HAP-1 (cell line): ENCODE measurements around the gene RDH13.
"Not testable (repeated sequence)": the region's sequence is repeated elsewhere in the genome, so short reads cannot be mapped to it uniquely, and the experiment has no call there.

Source experiments
- DNase-seq, 2 experiments: peaks; one replicate each; pipeline ENCODE4 v3.0.0-alpha.2; 2016 to 2020; ENCODE audit warnings: low spot score in 2 of 2
- H3K27me3 ChIP-seq: fragments of 250-450 bp; sonication (Bioruptor Pico); 2 replicates; pipeline ENCODE4 v1.5.1; 2020; ENCODE audit warnings: low read depth, mild to moderate bottlenecking, moderate library complexity
- H3K36me3 ChIP-seq: fragments of 250-450 bp; sonication (Bioruptor Pico); replicated peaks from 2 replicates; pipeline ENCODE4 v1.5.1; 2020; ENCODE audit warnings: mild to moderate bottlenecking
- H3K4me1 ChIP-seq: fragments of 250-450 bp; sonication (Bioruptor Pico); 2 replicates; pipeline ENCODE4 v1.5.1; 2020; ENCODE audit warnings: mild to moderate bottlenecking
- H3K4me3 ChIP-seq: fragments of 250-450 bp; sonication (Bioruptor Pico); 2 replicates; pipeline ENCODE4 v1.5.1; 2020; ENCODE audit warnings: mild to moderate bottlenecking, moderate library complexity
- H3K9me3 ChIP-seq: fragments of 250-450 bp; sonication (Bioruptor Pico); 2 replicates; pipeline ENCODE4 v1.5.1; 2020; ENCODE audit warnings: mild to moderate bottlenecking, moderate library complexity
- in situ Hi-C: fragments of 300-500 bp; cut with MboI; formaldehyde crosslinking; loops from 3 replicates; pipeline ENCODE4 v1.14.3; 2020; ENCODE audit warnings: low sequenced_read_pairs, inconsistent platforms, mixed read lengths

RDH13 gene

DNA sequence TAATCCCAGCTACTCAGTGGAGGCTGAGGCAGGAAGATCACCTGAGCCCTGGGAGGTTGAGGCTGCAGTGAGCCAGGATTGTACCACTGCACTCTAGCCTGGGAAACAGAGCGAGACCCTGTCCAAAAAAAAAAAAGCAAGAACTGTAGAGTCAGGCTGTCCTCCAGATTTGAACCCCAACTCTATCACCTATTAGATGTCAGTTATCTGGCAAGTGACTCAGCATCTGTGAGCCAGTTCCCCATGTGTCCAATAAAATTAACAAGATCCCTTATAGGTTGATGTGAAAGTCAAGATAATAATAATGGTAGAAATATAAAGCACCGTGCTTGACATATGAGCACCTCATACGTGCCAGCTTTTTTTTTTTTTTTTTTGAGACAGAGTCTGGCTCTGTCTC, 46.9 kb downstream of the RDH13 start:
- Histone ChIP-seq H3K4me1 (no peaks in the 10 kb centered on the region), H3K9me3 (no peaks in the 10 kb centered on the region), H3K36me3 (no peaks in the 10 kb centered on the region), H3K27me3 (no peaks in the 10 kb centered on the region), H3K4me3 (no peak overlapping the region)
- in situ Hi-C loops = no loop called here
- no peak for DNase-seq

DNA sequence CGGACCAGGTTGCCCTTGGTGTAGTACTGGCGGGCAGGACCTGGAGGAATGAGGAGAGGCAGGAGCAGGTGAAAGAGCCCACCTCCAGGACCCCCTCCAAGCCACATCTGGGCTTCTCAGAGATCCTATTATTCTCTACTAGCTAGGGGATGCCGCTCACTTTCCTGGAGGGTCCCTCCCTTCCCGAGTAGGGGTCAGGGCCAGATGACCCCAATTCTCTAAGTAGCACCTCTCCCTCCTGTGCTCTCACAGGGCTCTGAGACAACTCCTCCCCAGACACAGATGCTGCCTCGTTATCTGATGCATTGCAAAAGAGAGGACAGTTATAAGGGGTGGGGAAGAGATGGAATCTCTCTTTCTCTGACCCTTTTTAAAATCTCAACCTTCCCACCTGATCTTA, 47.8 kb downstream of the RDH13 start:
- Histone ChIP-seq H3K4me1 (no peaks in the 10 kb centered on the region), H3K27me3 (no peaks in the 10 kb centered on the region), H3K36me3 (no peaks in the 10 kb centered on the region), H3K4me3 (no peak overlapping the region), H3K9me3 (no peaks in the 10 kb centered on the region)
- DNase-seq = no peak
- in situ Hi-C loops = no loop called here

DNA sequence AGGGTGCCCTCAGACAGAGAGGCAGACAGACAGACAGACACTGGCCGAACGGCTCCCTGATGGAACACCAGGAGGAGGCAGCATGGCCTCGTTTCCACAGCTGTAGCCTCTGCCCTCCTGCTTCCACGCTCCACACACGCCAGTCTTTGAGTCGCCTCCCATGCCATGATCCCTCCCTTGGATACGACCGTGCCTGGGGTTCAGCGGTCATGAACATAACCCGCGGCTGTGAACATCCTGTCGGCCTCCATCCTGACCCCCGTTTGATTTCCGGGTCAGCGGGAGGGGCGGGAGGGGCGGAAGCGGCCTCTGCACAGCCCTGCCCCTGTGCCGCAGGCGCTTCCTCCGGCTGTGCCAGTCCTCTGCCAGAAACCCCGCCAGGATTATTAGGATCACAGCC, 48.2 kb downstream of the RDH13 start:
- Histone ChIP-seq H3K4me1 (no peaks in the 10 kb centered on the region), H3K27me3 (no peaks in the 10 kb centered on the region), H3K4me3 (no peak overlapping the region), H3K9me3 (no peaks in the 10 kb centered on the region), H3K36me3 (no peaks in the 10 kb centered on the region)
- in situ Hi-C loops = no loop called here
- DNase-seq = no peak

DNA sequence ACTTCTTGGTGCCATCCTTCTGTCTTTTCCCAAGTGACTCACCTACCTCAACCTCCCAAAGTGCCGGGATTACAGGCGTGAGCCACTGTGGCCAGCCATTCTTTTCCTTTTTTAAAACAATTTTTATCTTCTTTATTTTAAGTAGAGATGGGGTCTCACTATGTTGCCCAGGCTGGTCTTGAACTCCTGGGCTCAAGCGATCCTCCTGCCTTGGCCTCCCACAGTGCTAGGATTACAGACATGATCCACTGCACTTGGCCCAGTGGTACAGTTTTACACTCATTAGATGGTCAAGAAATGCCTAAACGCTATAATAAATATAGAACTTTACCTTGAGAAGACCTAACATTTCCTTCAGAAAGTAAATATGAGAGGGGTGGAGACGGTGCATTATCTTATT, 49.4 kb downstream of the RDH13 start:
- Histone ChIP-seq H3K27me3 (no peaks in the 10 kb centered on the region), H3K36me3 (no peaks in the 10 kb centered on the region), H3K4me1 (no peaks in the 10 kb centered on the region), H3K9me3 (no peaks in the 10 kb centered on the region), H3K4me3 (no peak overlapping the region)
- in situ Hi-C loops = no loop called here
- DNase-seq = no peak

DNA sequence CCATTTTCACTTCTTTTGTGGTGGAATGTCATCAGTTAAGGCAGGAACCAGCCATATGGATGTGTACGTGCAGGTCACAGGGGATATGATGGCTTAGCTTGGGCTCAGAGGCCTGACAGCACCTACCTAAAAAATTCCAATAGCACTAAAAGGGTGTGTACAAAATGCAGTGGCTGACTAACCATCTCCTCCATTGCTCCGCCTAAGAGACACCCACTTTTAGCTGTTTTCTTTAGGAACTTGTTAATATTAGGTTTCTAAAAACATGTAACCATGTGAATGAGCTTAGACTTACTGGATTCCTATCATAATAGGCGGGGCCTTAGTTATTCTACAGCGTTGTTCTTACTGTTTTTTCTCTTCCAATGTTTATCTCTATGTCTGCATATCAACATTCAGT, 50.6 kb downstream of the RDH13 start:
- Histone ChIP-seq H3K4me1 (no peaks in the 10 kb centered on the region), H3K4me3 (no peak overlapping the region), H3K27me3 (no peaks in the 10 kb centered on the region), H3K9me3 (no peaks in the 10 kb centered on the region), H3K36me3 (no peaks in the 10 kb centered on the region)
- DNase-seq = no peak
- in situ Hi-C loops = no loop called here

DNA sequence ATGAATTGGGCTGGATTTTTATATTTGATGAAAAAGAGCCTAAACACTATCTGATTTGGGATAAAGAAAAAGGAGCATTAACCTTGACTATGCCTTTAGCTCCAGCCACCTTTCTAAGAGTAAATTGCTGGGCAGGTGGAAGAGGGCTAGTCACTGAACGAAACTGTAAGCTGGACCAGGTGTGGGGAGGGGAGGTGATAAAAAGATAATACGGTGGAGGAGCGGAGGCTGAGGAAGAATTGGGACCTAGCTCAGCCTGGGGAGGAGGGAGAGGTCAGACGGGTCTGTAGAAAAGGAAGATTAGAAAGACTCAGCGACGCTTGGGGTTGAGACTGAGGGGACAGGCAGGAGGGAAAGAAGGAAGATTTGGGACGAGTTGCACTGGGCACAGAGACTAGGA, 52.4 kb downstream of the RDH13 start:
- in situ Hi-C loops, H3K27me3 ChIP-seq, H3K4me3 ChIP-seq, DNase-seq, H3K36me3 ChIP-seq, H3K4me1 ChIP-seq, H3K9me3 ChIP-seq: not testable (repeated sequence)

DNA sequence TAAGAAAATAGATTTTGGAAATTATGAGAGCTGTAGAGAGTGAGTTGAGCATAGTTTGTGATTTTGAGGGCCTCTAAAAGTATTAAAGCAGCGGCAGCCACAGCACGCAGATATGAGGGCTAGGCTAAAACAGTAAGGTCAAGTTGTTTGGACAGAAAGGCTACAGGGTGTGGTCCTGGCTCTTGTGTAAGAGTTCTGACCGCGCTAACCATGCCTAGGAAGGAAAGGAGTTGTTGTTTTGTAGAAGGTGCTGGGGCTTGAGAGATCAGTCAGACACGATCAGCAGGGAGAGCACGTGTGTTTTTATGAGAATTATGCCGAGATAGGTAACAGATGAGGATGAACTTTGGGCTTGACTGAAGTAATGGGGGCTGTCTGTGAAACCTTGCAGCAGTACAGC, 54.2 kb downstream of the RDH13 start:
- H3K9me3 ChIP-seq, H3K4me1 ChIP-seq, DNase-seq, H3K36me3 ChIP-seq, H3K4me3 ChIP-seq, in situ Hi-C loops, H3K27me3 ChIP-seq: not testable (repeated sequence)

DNA sequence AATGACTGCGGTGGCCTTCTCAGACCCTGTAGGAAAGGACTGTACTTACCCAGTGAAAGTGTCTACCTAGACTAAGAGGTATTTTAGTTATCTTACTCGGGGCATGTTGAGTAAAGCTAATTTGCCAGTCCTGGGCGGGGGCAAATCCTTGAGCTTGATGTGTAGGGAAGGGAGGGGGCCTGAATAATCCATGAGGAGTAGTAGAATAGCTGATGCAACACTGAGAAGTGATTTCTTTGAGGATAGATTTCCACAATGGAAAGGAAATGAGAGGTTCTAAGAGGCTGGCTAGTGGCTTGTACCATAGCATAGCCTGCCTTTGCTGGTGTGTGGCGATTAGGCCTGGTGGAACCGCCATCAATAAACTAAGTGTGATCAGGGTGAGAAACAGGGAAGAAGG, 54.8 kb downstream of the RDH13 start:
- DNase-seq, H3K9me3 ChIP-seq, H3K27me3 ChIP-seq, in situ Hi-C loops, H3K4me3 ChIP-seq, H3K36me3 ChIP-seq, H3K4me1 ChIP-seq: not testable (repeated sequence)

DNA sequence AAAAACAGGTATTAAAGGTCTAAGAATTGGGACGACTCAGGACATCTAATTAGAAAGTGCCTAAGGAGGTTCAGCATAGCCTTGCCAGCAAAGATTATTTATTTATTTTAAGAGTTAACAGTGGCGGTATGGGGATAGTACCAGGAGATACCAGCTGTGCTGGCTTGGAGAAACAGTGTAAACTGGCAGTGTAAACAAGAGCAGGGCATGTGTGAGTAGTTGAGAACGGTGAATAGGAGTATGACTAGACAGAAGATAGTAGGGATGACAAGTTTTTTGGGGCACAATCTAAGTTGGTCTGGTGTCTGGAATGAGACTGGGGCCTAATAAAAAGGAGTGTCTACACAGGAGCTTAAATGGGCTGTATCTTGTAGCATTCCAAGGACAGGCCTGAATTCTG, 55.4 kb downstream of the RDH13 start:
- H3K4me3 ChIP-seq, in situ Hi-C loops, H3K36me3 ChIP-seq: not testable (repeated sequence)

DNA sequence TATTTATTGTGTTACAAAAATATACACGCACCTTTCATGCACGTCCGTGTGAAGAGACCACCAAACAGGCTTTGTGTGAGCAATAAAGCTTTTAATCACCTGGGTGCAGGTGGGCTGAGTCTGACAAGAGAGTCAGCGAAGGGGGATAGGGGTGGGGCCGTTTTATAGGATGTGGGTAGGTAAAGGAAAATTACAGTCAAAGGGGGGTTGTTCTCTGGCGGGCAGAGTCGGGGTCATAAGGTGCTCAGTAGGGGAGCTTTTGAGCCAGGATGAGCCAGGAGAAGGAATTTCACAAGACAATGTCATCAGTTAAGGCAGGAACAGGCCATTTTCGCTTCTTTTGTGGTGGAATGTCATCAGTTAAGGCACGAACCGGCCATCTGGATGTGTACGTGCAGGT, 56.2 kb downstream of the RDH13 start:
- DNase-seq, H3K4me3 ChIP-seq, H3K27me3 ChIP-seq, H3K9me3 ChIP-seq, in situ Hi-C loops, H3K4me1 ChIP-seq, H3K36me3 ChIP-seq: not testable (repeated sequence)

More for the DNA sequence above, 55.4 kb downstream of the RDH13 start:
- DNase-seq, H3K27me3 ChIP-seq, H3K9me3 ChIP-seq, H3K4me1 ChIP-seq: not testable (repeated sequence)

DNA sequence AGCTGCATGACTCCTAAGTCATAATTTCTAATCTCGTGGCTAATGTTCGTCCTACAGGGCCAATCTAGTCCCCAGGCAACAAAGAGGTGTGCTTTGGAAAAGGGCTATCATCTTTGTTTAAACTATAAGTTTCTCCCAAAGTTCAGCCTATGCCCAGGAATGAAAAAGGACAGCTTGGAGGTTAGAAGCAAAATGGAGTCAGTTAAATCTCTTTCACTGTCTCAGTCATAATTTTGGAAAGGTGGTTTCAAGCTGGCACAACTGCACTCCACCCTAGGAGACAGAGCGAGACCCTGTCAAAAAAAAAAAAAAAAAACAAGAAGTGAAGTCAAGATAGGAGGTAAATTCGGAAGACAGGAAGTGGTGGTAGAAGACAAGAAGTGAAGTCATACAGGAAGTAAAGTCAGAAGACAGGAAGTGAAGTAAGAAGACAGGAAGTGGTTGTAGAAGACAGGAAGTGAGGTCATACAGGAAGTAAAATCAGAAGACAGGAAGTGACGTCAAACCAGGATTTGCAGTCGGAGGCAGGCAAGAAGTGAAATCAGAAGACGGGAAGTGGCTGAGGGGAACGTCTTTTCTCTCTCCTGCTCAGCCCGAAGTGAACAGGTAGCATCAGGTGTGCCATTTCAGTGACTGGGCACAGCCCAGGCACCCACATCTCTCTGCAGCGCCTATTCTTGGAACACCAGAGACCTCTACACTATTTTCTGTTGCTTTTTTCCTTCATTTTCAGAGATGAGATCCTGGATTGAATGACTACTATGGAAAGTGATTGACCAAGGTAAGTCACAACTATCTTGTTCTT, 57.1 kb downstream of the RDH13 start:
- in situ Hi-C loops = no loop called here
- H3K4me1 ChIP-seq = no peaks in the 10 kb centered on the region
- H3K27me3 ChIP-seq = no peaks in the 10 kb centered on the region
- no peaks in the 10 kb centered on the region for H3K36me3 ChIP-seq
- DNase-seq = peak; percentile 30 to 59
- H3K9me3 ChIP-seq = no peaks in the 10 kb centered on the region
- H3K4me3 ChIP-seq = peak overlapping the region; percentile 15

DNA sequence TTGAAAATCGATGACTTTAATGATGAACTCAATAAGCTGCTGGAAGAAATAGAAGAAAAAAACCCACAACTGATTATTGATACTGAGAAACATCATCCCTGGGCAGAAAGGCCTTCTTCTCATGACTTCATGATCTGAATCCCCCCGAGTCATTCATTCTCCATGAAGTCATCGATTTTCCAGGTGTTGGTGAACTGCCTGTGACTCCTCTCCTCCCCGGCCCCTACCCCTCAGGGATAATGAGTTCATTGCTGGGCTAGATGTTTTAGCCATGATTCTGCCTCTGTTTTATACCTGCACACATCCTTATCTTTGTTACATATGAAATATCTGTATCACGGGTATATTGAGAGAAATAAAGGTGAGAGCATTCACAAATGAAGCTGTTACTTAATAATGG, 62.2 kb downstream of the RDH13 start:
- H3K9me3 ChIP-seq = no peaks in the 10 kb centered on the region
- DNase-seq = no peak
- in situ Hi-C loops = no loop called here

DNA sequence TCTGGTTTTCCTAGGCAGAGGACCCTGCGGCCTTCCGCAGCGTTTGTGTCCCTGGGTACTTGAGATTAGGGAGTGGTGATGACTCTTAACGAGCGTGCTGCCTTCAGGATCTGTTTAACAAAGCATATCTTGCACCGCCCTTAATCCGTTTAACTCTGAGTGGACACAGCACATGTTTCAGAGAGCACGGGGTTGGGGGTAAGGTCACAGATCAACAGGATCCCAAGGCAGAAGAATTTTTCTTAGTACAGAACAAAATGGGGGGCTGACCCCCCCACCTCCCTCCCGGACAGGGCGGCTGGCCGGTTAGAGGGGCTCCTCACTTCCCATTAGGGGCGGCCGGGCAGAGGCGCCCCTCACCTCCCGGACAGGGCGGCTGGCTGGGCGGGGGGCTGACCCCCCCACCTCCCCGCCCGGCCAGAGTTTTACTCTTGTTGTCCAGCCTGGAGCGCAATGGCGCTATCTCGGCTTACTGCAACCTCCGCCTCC, 64.2 kb downstream of the RDH13 start:
- H3K4me3 ChIP-seq, H3K9me3 ChIP-seq, H3K36me3 ChIP-seq, H3K4me1 ChIP-seq, DNase-seq, H3K27me3 ChIP-seq, in situ Hi-C loops: not testable (repeated sequence)

More for the DNA sequence above, 62.2 kb downstream of the RDH13 start:
- no peaks in the 10 kb centered on the region for H3K36me3 ChIP-seq
- no peaks in the 10 kb centered on the region for H3K27me3 ChIP-seq
- no peak overlapping the region for H3K4me3 ChIP-seq
- H3K4me1 ChIP-seq = no peaks in the 10 kb centered on the region

DNA sequence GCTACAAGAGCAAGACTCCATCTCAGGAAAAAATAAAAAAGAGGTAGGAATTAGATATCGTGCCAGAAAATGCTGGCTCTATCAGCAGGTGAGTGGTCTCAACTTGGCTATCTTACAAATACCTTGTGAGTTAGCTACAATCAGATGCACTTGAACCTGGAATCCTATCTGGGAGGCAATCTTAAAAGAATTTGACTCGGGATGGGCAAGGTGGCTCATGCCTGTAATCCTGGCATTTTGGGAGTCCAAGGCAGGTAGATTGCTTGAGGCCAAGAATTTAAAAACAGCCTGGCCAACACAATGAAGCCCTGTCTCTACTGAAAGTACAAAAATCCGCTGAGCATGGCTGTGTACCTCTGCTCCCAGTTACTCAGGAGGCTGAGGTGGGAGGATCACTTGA, 67.4 kb downstream of the RDH13 start:
- no peaks in the 10 kb centered on the region for H3K9me3 ChIP-seq
- H3K4me3 ChIP-seq = no peak overlapping the region
- in situ Hi-C loops = no loop called here

More for the DNA sequence above, 67.4 kb downstream of the RDH13 start:
- no peaks in the 10 kb centered on the region for H3K4me1 ChIP-seq
- DNase-seq = no peak
- H3K27me3 ChIP-seq = no peaks in the 10 kb centered on the region
- H3K36me3 ChIP-seq = no peaks in the 10 kb centered on the region
